ENCODE results near the gene KCNMA1. TPM values are rescaled to one million over a fixed set of nuclear protein-coding genes. Genes with fewer than 3 reads are reported as not detected.

KCNMA1 gene
- total RNA-seq, 2 donors from 2014 or later = 5.9 to 9.3 TPM

DNA sequence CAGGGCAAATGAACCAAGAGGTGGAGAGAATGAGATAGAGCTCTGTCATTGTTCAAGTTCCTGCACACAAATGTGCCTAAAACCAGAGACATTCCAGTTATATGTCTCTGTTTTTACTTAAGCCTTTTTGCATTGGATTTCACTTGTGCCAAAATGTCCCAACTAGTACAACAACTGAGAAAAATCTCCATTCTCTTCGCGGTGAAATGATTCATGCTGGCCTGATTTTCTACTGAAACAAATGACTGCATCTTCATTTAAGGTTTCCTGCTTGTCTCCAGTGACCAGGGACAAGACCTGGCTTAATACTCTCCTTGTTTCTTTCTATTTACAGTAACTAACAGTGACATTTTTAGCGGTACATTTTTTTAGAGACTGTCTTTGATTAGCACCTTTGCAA, 714.9 kb downstream of the KCNMA1 start:
- Histone ChIP-seq H3K27me3 (no peaks in the 10 kb centered on the region), H3K4me3 (no peak overlapping the region), H3K27ac (no peak overlapping the region), H3K4me1 (no peaks in the 10 kb centered on the region), H3K9me3 (no peaks in the 10 kb centered on the region), H3K36me3 (replicated peaks in 1 of 2; ENCODE audit: insufficient read depth in 1 of 2, low read depth in 2 of 2) (no peaks in the 10 kb centered on the region)
- intact Hi-C loops (cut with DNase I) = no loop called here
- DNase-seq (no peak), ATAC-seq (no peak)
- 85 to 90% methylated on average over 3 of the region's 3 CpGs for WGBS, 2 donors
- TF ChIP-seq, protein P1, sequence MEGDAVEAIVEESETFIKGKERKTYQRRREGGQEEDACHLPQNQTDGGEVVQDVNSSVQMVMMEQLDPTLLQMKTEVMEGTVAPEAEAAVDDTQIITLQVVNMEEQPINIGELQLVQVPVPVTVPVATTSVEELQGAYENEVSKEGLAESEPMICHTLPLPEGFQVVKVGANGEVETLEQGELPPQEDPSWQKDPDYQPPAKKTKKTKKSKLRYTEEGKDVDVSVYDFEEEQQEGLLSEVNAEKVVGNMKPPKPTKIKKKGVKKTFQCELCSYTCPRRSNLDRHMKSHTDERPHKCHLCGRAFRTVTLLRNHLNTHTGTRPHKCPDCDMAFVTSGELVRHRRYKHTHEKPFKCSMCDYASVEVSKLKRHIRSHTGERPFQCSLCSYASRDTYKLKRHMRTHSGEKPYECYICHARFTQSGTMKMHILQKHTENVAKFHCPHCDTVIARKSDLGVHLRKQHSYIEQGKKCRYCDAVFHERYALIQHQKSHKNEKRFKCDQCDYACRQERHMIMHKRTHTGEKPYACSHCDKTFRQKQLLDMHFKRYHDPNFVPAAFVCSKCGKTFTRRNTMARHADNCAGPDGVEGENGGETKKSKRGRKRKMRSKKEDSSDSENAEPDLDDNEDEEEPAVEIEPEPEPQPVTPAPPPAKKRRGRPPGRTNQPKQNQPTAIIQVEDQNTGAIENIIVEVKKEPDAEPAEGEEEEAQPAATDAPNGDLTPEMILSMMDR (IDR thresholded peaks at IDR 0.05) = no peak
- TF ChIP-seq POLR2A (IDR thresholded peaks at IDR 0.05) = no peak

DNA sequence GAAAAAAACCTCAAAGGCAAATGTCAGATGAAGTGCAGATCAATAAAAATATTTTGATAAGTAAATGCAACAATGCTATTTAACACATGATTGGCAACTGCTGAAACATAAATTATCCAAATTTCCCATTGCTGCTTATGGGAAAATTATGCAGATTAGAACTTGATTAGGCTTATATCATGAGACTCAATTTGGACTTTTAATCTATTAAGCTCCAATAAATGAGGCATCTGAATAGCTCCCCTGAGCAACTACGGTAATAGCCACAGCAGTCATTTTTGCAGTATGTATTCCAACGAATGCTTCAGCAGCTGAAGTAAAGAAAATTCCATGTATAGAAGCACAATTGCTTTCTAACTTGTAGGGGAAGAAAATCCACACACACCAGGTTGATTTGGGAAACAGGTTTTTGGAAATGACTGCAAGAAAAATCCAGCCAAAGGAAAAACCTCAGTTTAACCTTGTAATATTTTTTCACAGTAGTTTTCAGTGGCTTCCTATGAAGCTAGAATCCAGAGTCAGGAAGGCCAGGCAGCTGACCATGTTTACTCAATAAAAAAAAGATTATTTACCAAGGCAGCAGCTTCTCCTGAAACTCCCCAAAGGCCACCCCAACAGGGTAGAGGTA, 716.1 kb downstream of the KCNMA1 start:
- no peak for DNase-seq
- no peaks in the 10 kb centered on the region for H3K27me3 ChIP-seq
- no peaks in the 10 kb centered on the region for H3K36me3 ChIP-seq (replicated peaks in 1 of 2; ENCODE audit: insufficient read depth in 1 of 2, low read depth in 2 of 2)
- no peaks in the 10 kb centered on the region for H3K9me3 ChIP-seq
- TF ChIP-seq, protein P1 (IDR thresholded peaks at IDR 0.05) = no peak
- TF ChIP-seq POLR2A (IDR thresholded peaks at IDR 0.05) = no peak
- WGBS, 2 donors = 42 to 65% methylated on average over 2 of the region's 2 CpGs
- H3K27ac ChIP-seq = no peak overlapping the region
- no peak for ATAC-seq
- intact Hi-C loops (cut with DNase I) = no loop called here
- no peaks in the 10 kb centered on the region for H3K4me1 ChIP-seq
- H3K4me3 ChIP-seq = no peak overlapping the region

DNA sequence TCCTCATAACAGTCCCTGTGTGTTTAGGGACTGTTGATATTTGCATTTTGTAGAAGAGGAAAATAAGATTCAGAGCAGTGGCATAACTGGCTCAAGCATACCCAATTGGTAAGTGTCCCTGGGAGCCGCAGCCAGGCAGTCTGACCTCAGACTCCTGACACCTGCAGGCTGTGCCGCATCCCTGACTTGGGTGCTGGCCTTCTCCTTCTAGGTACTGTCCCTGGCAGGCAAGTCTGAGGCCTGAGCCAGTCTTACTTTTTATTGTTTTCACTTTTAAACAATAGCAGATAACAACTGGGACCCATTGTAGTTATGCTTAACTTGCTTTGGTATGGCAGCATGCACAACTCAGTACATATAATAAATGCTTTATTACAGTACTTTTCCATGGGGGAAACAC, 717.0 kb downstream of the KCNMA1 start:
- intact Hi-C loops (cut with DNase I) = no loop called here
- WGBS, 2 donors = 94% methylated on average over 2 of the region's 2 CpGs

DNA sequence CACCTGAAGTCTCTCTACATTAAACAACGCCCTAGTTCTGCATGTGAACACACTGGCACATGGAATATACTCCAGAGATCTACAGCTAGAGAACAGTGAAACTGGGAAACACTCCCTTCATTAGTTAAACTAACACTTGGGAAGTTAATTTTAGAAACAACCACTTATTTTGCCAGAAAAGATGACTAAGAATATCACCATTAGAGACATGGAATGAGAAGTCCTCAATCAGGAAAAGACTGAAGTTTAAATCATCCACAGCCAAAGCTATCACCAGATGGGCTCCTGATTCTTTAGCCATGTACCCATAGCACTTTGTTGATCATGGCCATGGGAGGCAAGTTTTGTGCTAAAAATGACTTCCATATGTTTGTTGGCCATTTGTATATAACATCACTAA, 719.5 kb downstream of the KCNMA1 start:
- ATAC-seq (no peak), DNase-seq (no peak)
- H3K36me3 ChIP-seq (replicated peaks in 1 of 2; ENCODE audit: insufficient read depth in 1 of 2, low read depth in 2 of 2) = no peaks in the 10 kb centered on the region
- H3K4me1 ChIP-seq = no peaks in the 10 kb centered on the region
- TF ChIP-seq, protein P1 (IDR thresholded peaks at IDR 0.05) = no peak
- TF ChIP-seq POLR2A (IDR thresholded peaks at IDR 0.05) = no peak
- H3K9me3 ChIP-seq = no peaks in the 10 kb centered on the region
- H3K4me3 ChIP-seq = no peak overlapping the region
- WGBS, 2 donors = 67 to 80% methylated on average over 1 of the region's 1 CpG
- no peaks in the 10 kb centered on the region for H3K27me3 ChIP-seq
- H3K27ac ChIP-seq = no peak overlapping the region
- intact Hi-C loops (cut with DNase I) = no loop called here

More for the DNA sequence above, 717.0 kb downstream of the KCNMA1 start:
- TF ChIP-seq, protein P1 (IDR thresholded peaks at IDR 0.05) = no peak
- TF ChIP-seq POLR2A (IDR thresholded peaks at IDR 0.05) = no peak
- DNase-seq (no peak), ATAC-seq (no peak)
- Histone ChIP-seq H3K27ac (no peak overlapping the region), H3K9me3 (no peaks in the 10 kb centered on the region), H3K27me3 (no peaks in the 10 kb centered on the region), H3K4me1 (no peaks in the 10 kb centered on the region), H3K36me3 (replicated peaks in 1 of 2; ENCODE audit: insufficient read depth in 1 of 2, low read depth in 2 of 2) (no peaks in the 10 kb centered on the region), H3K4me3 (no peak overlapping the region)

DNA sequence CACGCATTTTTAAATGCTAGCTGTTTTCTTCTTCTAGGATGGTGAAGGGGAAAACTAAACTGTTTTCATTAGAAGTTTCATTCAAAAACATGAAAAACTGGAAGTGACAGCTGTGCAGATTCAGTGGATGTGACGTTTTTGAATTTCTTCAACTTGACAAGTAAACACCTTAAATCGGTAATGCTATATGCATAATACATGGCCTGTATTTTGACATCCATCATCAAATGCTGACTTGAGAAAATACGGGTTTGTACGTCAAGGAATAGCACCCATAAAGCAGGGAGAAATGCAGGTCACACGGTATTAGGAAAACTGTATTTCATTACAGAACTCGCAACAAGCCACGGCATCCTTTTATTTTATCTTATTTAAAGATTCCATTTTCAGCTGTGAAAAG, 720.5 kb downstream of the KCNMA1 start:
- H3K27ac ChIP-seq = no peak overlapping the region
- no peaks in the 10 kb centered on the region for H3K36me3 ChIP-seq (replicated peaks in 1 of 2; ENCODE audit: insufficient read depth in 1 of 2, low read depth in 2 of 2)
- TF ChIP-seq, protein P1 (IDR thresholded peaks at IDR 0.05) = no peak
- no peak for TF ChIP-seq POLR2A (IDR thresholded peaks at IDR 0.05)
- 92 to 93% methylated on average over 8 of the region's 8 CpGs for WGBS, 2 donors
- no peaks in the 10 kb centered on the region for H3K27me3 ChIP-seq
- H3K9me3 ChIP-seq = no peaks in the 10 kb centered on the region
- no peaks in the 10 kb centered on the region for H3K4me1 ChIP-seq
- no peak overlapping the region for H3K4me3 ChIP-seq
- ATAC-seq (no peak), DNase-seq (no peak)
- intact Hi-C loops (cut with DNase I) = no loop called here
